GM18951 (cell line): ENCODE measurements around the gene SIX2.
"Not testable (repeated sequence)": the region's sequence is repeated elsewhere in the genome, so short reads cannot be mapped to it uniquely, and the experiment has no call there.

ENCODE experiments used
- POLR2A ChIP-seq: IDR thresholded peaks from 4 replicates; pipeline ENCODE4 v1.6.1; 2011; ENCODE audit warnings: mild to moderate bottlenecking; ENCODE audit not compliant: insufficient read length, insufficient read depth; ENCODE audit errors: extremely low read depth
- in situ Hi-C: fragments of 300-500 bp; cut with MboI; formaldehyde crosslinking; loops from one replicate; pipeline ENCODE4 v1.12.0; 2022; ENCODE audit warnings: low sequenced_read_pairs, mixed read lengths, inconsistent platforms; ENCODE audit not compliant: unreplicated experiment

SIX2 gene

GRCh38 chr2:45009303-45009927 lies at the start of gene SIX2:
SIX2 (minus strand) TSS chr2:45009452; CDS start chr2:45009110, 342 bp downstream.
- no peak for TF ChIP-seq POLR2A
- in situ Hi-C loops = loop anchor here (25.0 kb wide), 1 partner anchor 1778 kb away; no protein-coding TSS in a partner anchor

DNA sequence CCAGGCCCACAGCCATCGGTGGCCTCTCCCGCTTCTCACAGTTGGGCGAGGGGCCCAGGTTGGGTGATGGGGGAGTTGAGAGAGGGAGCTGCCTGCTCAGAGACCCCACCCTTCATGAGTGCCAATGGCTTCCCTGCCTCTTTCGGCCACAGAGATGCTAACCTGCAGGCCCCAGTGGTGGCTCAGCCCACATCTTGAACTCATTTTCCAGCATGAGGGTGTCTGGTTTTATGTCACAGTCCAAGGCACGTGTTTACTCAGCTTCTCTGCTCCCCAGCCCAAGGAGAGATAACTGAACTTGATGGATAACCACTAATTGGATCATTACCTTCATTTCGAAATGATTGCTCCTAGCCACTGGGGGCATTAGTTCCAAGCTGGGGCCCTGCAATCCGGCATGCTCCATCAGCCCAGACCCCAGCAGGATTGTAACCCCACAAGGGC lies 45.9 kb upstream of the SIX2 start:
- in situ Hi-C loops = no loop called here
- no peak for TF ChIP-seq POLR2A

- in situ Hi-C loops = no loop called here
These were observed 44.7 kb upstream of the SIX2 start for GRCh38 chr2:45053966-45054365.

DNA sequence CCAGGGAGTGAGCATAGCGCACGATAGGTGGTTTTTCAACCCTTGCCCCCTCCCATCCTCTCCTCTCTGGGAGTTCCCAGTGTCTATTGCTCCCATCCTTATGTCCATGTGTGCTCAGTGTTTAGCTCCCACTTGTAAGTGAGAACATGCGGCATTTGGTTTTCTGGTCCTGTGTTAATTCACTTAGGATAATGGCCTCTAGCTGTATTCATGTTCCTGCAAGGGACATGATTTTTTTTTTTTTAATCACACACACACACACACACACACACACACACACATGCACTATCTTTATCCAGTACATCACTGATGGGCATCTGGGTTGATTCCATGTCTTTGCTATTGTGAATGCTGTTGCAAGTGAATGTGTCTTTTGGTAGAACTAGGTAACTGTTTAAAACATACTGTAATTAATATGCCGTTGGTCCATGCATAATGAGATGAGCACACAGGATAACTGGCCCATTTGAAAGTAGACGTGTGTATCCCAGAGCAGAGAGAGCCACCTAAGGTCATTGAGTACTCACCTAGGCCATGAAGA lies 43.2 kb upstream of the SIX2 start:
- in situ Hi-C loops = no loop called here
- no peak for TF ChIP-seq POLR2A

More at GRCh38 chr2:45053966-45054365, 44.7 kb upstream of the SIX2 start:
- no peak for TF ChIP-seq POLR2A

DNA sequence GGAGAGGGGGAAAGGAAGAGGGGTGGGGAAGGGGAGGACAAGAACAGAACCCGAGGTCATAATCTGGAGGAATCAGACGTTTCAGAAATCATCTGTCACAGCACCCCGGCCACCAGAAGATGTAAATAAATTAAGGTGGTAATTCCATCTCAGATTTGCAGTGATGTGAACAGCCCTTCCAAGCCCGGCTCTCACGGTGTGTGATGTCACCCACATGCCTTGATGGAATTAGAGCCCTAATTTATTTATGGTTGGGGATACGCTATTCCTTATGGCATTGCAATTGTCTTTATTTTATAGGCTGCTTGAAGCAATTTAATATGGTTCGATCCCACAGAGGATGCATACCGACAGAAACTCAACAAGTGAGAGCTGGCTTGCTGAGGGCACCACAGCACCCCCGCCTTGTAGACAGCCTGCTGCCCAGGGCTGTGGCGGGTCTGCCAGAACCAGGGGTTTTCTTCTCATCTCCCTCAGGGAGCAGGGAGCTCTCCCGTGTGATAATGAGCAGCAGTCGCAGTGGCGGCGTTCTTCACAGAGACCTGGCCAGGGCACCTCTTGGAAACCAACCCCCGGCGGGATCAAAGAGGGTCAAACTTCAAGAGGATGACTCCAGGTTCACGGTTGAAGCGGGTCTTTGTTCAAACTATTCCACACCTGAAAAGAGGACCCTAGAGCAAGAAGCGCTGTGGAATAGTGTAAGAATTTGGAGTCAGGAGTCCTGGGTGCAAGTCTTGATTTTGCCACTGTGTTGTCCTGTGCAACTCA lies 40.5 kb upstream of the SIX2 start:
- in situ Hi-C loops = no loop called here
- no peak for TF ChIP-seq POLR2A

GRCh38 chr2:45047301-45047700 lies 38.0 kb upstream of the SIX2 start:
- in situ Hi-C loops = no loop called here
- TF ChIP-seq POLR2A = no peak

DNA sequence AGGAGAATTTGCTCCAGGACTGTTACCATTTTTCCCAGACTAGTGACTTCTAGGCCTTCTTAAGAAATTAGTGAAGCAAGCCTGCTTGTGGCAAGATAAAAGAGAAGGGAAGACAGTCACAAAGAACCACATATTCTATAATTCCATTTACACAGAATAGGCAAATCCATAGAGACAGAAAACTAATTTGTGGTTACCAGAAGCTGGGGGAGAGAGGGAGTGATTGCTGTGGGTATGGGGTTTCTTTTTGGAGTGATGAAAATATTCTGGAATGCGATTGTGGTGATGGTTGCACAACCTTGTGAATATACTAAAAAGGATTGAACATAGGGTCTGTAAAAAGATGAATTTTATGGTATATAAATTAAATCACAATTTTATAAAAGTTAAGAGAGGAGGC lies 37.5 kb upstream of the SIX2 start:
- in situ Hi-C loops = no loop called here
- no peak for TF ChIP-seq POLR2A

DNA sequence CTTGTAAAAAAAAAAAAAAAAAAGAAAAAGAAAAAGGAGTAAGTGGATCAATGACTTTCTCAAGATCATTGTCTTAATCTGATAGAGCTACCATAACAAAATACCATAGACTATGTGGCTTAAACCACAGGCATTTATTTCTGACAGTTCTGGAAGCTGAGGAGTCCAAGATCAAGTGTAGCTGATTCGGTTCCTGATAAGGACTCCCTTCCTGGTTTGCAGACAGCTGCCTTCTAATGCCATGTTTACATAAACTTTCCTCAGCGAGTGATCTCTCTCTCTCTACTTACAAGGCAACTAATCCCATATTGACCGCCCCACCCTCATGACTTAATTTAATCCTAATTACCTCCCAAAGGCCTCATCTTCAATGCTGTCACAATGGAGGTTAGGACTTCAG lies 36.5 kb upstream of the SIX2 start:
- no peak for TF ChIP-seq POLR2A
- in situ Hi-C loops = no loop called here

- in situ Hi-C loops = no loop called here
- TF ChIP-seq POLR2A = no peak
These were observed 35.7 kb upstream of the SIX2 start for GRCh38 chr2:45044916-45045315.

DNA sequence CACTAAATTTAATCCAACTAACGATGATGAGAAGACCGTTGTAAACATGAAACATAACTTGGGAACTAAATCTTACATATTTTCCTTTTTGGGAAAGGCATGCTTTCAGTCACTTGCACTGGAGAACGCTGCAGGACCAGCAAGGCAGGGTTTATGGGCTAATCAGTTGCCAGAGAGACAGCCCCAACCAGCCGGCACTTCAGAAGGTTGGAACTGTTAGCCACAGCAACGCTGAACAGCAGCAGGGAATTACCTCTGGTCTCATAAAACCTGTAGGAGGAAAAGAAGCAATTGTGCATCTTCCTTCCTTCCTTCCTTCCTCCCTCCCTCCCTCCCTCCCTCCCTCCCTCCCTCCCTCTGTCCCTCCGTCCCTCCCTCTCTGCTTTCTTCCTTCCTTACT lies 33.9 kb upstream of the SIX2 start:
- in situ Hi-C loops = no loop called here
- no peak for TF ChIP-seq POLR2A

GRCh38 chr2:45042401-45042800 lies 33.1 kb upstream of the SIX2 start:
- no peak for TF ChIP-seq POLR2A
- in situ Hi-C loops = no loop called here

DNA sequence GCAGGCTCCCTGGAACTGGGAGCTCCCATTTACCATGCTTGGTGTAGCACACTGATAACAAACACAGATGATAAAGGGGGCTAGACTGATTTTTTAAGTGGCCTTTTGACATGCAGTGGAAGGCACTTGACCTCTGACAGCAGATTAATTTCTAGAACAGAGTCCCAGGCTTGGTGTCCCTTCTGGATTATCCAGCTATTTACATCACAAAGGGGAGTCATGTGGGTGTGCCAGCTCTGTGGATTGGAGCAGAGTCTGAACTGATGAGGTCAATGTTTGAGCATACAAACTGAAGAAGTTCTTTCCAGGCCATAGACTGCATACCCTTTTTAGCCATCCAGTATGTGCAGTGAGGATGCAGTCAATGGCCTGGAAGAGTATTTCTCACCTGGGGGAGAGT lies 31.5 kb upstream of the SIX2 start:
- in situ Hi-C loops = no loop called here
- TF ChIP-seq POLR2A = no peak

- in situ Hi-C loops = not testable (repeated sequence)
These were observed 30.6 kb upstream of the SIX2 start for GRCh38 chr2:45039804-45040203.

- in situ Hi-C loops = not testable (repeated sequence)
These were observed 29.6 kb upstream of the SIX2 start for GRCh38 chr2:45038861-45039260.

GRCh38 chr2:45033302-45033701 lies 24.1 kb upstream of the SIX2 start:
- in situ Hi-C loops = no loop called here
- TF ChIP-seq POLR2A = no peak
